HepG2 (cell line): Measurements from ENCODE around the gene SLC25A45. TPM values are rescaled to one million over a fixed set of nuclear protein-coding genes. Genes with fewer than 3 reads are reported as not detected.
A peak's percentile ranks its signal among the peaks of the same experiment; 100 is the strongest.

ENCODE experiments used
- BHLHE40 ChIP-seq: IDR thresholded peaks from 2 replicates; pipeline ENCODE4 v1.6.1; 2011; ENCODE audit warnings: low read length, improper control_type of control experiment
- CAMTA2 ChIP-seq: sonication (generic); formaldehyde crosslinking; IDR thresholded peaks from 2 replicates; pipeline ENCODE4 v1.4.0; 2020; ENCODE audit warnings: mild to moderate bottlenecking, missing genetic modification reagents, borderline replicate concordance
- FOSL1 ChIP-seq: sonication (generic); formaldehyde crosslinking; IDR thresholded peaks from 2 replicates; pipeline ENCODE4 v1.9.0; 2021; ENCODE audit warnings: missing genetic modification reagents, borderline replicate concordance
- HES4 ChIP-seq: sonication (generic); formaldehyde crosslinking; IDR thresholded peaks from 2 replicates; pipeline ENCODE4 v1.9.0; 2021; ENCODE audit warnings: mild to moderate bottlenecking, missing genetic modification reagents, borderline replicate concordance
- JUND ChIP-seq: sonication (generic); formaldehyde crosslinking; IDR thresholded peaks from 2 replicates; pipeline ENCODE4 v1.8.0; 2022; ENCODE audit warnings: mild to moderate bottlenecking, missing genetic modification reagents
- MAFF ChIP-seq: IDR thresholded peaks from 2 replicates; pipeline ENCODE4 v1.6.1; 2011; ENCODE audit warnings: low read depth, low read length, improper control_type of control experiment
- NFAT5 ChIP-seq: sonication (generic); formaldehyde crosslinking; IDR thresholded peaks from 2 replicates; pipeline ENCODE4 v1.4.0; 2020; ENCODE audit warnings: missing genetic modification reagents
- NR1H2 ChIP-seq: sonication (generic); formaldehyde crosslinking; IDR thresholded peaks from 2 replicates; pipeline ENCODE4 v1.8.1; 2022; ENCODE audit warnings: low read depth, missing genetic modification reagents, borderline replicate concordance
- PCBP1 ChIP-seq: fragments of 200-400 bp; formaldehyde crosslinking; IDR thresholded peaks from 2 replicates; pipeline ENCODE4 v1.6.1; 2017; ENCODE audit warnings: mild to moderate bottlenecking, low read depth, low read length, borderline replicate concordance
- POGZ ChIP-seq: sonication (generic); formaldehyde crosslinking; IDR thresholded peaks from 2 replicates; pipeline ENCODE4 v1.4.0; 2020; ENCODE audit warnings: mild to moderate bottlenecking, missing genetic modification reagents
- PRPF4 ChIP-seq: fragments of 200-400 bp; formaldehyde crosslinking; IDR thresholded peaks from 2 replicates; pipeline ENCODE4 v1.6.1; 2016; ENCODE audit warnings: low read length, low read depth; ENCODE audit not compliant: poor library complexity, severe bottlenecking
- SIN3B ChIP-seq: fragments of 150-350 bp; IDR thresholded peaks from 2 replicates; pipeline ENCODE4 v1.6.1; 2014; ENCODE audit warnings: low read length
- WIZ ChIP-seq: sonication (generic); formaldehyde crosslinking; IDR thresholded peaks from 2 replicates; pipeline ENCODE4 v1.5.1; 2020; ENCODE audit warnings: mild to moderate bottlenecking, missing genetic modification reagents
- ZBTB7A ChIP-seq: sonication (generic); formaldehyde crosslinking; IDR thresholded peaks from 2 replicates; pipeline ENCODE4 v1.8.0; 2022; ENCODE audit warnings: mild to moderate bottlenecking, missing genetic modification reagents
- ZNF160 ChIP-seq: sonication (generic); formaldehyde crosslinking; IDR thresholded peaks from 2 replicates; pipeline ENCODE4 v1.8.0; 2022; ENCODE audit warnings: mild to moderate bottlenecking, inconsistent platforms, missing genetic modification reagents
- ZNF20 ChIP-seq: sonication (generic); formaldehyde crosslinking; IDR thresholded peaks from 2 replicates; pipeline ENCODE4 v1.4.0; 2020; ENCODE audit warnings: mild to moderate bottlenecking, moderate library complexity, missing genetic modification reagents
- ZNF331 ChIP-seq: sonication (generic); formaldehyde crosslinking; IDR thresholded peaks from 2 replicates; pipeline ENCODE4 v1.4.0; 2020; ENCODE audit warnings: missing genetic modification reagents
- ZNF383 ChIP-seq: sonication (generic); formaldehyde crosslinking; IDR thresholded peaks from 2 replicates; pipeline ENCODE4 v1.4.0; 2020; ENCODE audit warnings: missing genetic modification reagents, mild to moderate bottlenecking, borderline replicate concordance
- ZNF564 ChIP-seq: sonication (generic); formaldehyde crosslinking; IDR thresholded peaks from 2 replicates; pipeline ENCODE4 v1.8.1; 2023; ENCODE audit warnings: mild to moderate bottlenecking, missing genetic modification reagents
- ZNF75D ChIP-seq: sonication (generic); formaldehyde crosslinking; IDR thresholded peaks from 2 replicates; pipeline ENCODE4 v1.8.1; 2023; ENCODE audit warnings: missing genetic modification reagents, mild to moderate bottlenecking, borderline replicate concordance
- ZSCAN9 ChIP-seq: IDR thresholded peaks from 2 replicates; pipeline ENCODE4 v1.6.1; 2016; ENCODE audit warnings: borderline replicate concordance
- polyA plus RNA-seq, 8 experiments: library from polyadenylated mRNA; depleted of rRNA in 3 of 8; stranded (reverse) in 7 of 8; unstranded in 1 of 8; fragments of >200 nt; fragmentation: Illumina TruSeq in 4 of 8; extraction: Trizol in 4 of 8; gene quantifications; 2 replicates each; pipeline versions ENCODE4 v1.2.1 to v1.2.3, GENCODE V29; 2011 to 2016; ENCODE audit warnings: low read depth in 4 of 8, missing spikeins in 1 of 8, mixed read lengths in 1 of 8; ENCODE audit not compliant: insufficient read depth in 1 of 8
- total RNA-seq, 5 experiments: library from RNA; depleted of rRNA; stranded (reverse); fragments of >200 nt; fragmentation: Illumina TruSeq; extraction: Trizol; gene quantifications; 2 replicates each; pipeline ENCODE4 v1.2.3, GENCODE V29; 2016; ENCODE audit warnings: low read depth in 1 of 5
- TF ChIP-seq, protein P1 (sequence below): sonication (generic); formaldehyde crosslinking; IDR thresholded peaks from 2 replicates; pipeline ENCODE4 v1.4.0; 2020; ENCODE audit warnings: missing genetic modification reagents, low read depth, mild to moderate bottlenecking, borderline replicate concordance

SLC25A45 gene
- total and polyA plus RNA-seq, 2 of the 13 experiments (the other 11 are each of a cell fraction or from before 2014, with no cell fraction given): 1.2 to 3.4 TPM

DNA sequence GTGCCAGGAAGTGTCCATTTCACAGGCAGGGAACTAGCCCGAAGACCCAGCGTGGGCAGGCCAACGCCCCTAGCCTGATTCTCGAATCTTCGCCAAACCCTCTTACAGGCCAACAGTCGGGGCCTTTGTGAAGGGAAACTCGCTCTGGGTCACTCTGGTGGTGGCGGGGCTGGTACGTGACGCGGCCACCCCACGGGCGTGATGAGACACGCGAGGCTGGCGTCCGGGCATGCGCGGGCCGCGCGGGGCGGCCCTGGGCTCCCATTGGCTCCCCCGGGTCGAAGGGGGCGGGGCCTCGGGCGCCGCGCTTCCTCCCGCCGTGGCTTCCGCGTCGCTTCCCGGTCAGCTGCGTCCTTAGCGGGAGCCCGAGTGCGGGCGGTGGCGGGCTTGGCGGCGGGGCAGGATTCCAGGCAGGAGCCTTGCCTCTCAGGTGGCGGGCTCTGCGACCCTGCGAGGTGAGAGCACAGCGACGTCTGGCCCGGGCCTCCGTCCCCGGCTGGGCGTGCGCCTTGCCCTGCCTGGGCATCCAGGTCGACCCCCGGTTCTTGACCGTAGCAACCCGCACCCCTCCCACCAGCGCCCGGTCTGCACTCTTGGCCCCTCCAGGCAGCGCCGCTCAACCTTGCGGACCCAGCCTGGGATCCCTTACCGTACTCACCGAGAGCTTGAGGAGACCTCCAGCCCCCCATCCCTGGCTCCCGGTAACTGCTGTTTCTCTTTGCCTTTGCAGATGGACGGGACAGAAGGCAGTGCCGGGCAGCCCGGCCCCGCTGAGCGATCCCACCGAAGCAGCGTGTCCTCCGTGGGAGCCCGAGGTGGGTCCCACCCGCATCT, 4.1 kb upstream of the SLC25A45 start, which contains the start of gene FRMD8 (continued):
- TF ChIP-seq, protein P1, sequence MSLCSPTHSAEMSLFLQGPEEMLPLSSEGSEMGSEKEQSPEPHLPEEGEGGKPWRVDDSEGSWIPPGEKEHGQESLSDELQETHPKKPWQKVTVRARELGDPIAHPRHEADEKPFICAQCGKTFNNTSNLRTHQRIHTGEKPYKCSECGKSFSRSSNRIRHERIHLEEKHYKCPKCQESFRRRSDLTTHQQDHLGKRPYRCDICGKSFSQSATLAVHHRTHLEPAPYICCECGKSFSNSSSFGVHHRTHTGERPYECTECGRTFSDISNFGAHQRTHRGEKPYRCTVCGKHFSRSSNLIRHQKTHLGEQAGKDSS (CRISPR knock-in tag): 0 out of 2 replicates have a peak, but pooled peaks have one; percentile 53
- TF ChIP-seq PRPF4: no peak
- TF ChIP-seq FOSL1: no peak
- TF ChIP-seq HES4 (CRISPR knock-in tag): no peak; the same call in 1 of the 2 replicates
- no peak for TF ChIP-seq ZNF75D
- peak; percentile 36; the same call in 1 of the 2 replicates for TF ChIP-seq POGZ (CRISPR knock-in tag)
- peak; percentile 61 for TF ChIP-seq BHLHE40
- no peak for TF ChIP-seq ZSCAN9 (CRISPR knock-in tag)
- peak; percentile 86; the same call in 1 of the 2 replicates for TF ChIP-seq CAMTA2
- TF ChIP-seq WIZ (CRISPR knock-in tag): no peak
- 0 out of 2 replicates have a peak, but pooled peaks have one; percentile 71 for TF ChIP-seq ZNF383
- TF ChIP-seq ZNF20 (CRISPR knock-in tag): no peak
- no peak for TF ChIP-seq ZNF160
- no peak for TF ChIP-seq ZBTB7A (CRISPR knock-in tag)
- no peak for TF ChIP-seq NR1H2 (CRISPR knock-in tag)
- no peak for TF ChIP-seq JUND (CRISPR knock-in tag)
- TF ChIP-seq SIN3B: no peak
- no peak for TF ChIP-seq ZNF564 (CRISPR knock-in tag)
- TF ChIP-seq ZNF331 (CRISPR knock-in tag): no peak
- no peak for TF ChIP-seq MAFF
- TF ChIP-seq PCBP1: no peak
- TF ChIP-seq NFAT5 (CRISPR knock-in tag): 0 out of 2 replicates have a peak, but pooled peaks have one; percentile 46
